Measurements from ENCODE around the gene SARDH.

- TF ChIP-seq ZNF277 (CRISPR knock-in tag; IDR thresholded peaks at IDR 0.05; ENCODE audit: borderline replicate concordance) (no peak), ZBTB7A (IDR thresholded peaks at IDR 0.05; ENCODE audit: borderline replicate concordance, control insufficient read depth, low read depth, low read length) (no peak), ZBTB33 (CRISPR knock-in tag; IDR thresholded peaks at IDR 0.05) (no peak), MAFK (IDR thresholded peaks at IDR 0.05; ENCODE audit: low read length) (no peak), ZNF174 (CRISPR knock-in tag; IDR thresholded peaks at IDR 0.05) (no peak), CREB5 (CRISPR knock-in tag; IDR thresholded peaks at IDR 0.05) (no peak), FOXK2 (conservative IDR thresholded peaks at IDR 0.05 in 1 of 2, IDR thresholded peaks at IDR 0.05 in 1 of 2; ENCODE audit: low read depth in 2 of 2) (no peak), SPI1 (IDR thresholded peaks at IDR 0.05; ENCODE audit: borderline replicate concordance, low read depth, low read length) (no peak), NFRKB (IDR thresholded peaks at IDR 0.05; ENCODE audit: low read depth) (no peak), MTF1 (CRISPR knock-in tag; IDR thresholded peaks at IDR 0.05; ENCODE audit: borderline replicate concordance) (no peak)
Measured at GRCh38 chr9:133631111-133631510, 107.0 kb downstream of the SARDH start.
